ENCODE measurements around the gene ATP8A2.

The ATP8A2 gene

GRCh38 chr13:25598421-25598820 lies 226.6 kb downstream of the ATP8A2 start:
- Histone ChIP-seq H3K9me2 (replicated peaks; ENCODE audit: insufficient read depth, low read length) (no peaks in the 10 kb centered on the region), H4K20me1 (ENCODE audit: insufficient read depth, low read length) (no peaks in the 10 kb centered on the region), H3K36me3 (replicated peaks; ENCODE audit: insufficient read depth, low read length) (no peaks in the 10 kb centered on the region), H3K27ac (ENCODE audit: low read length) (no peak overlapping the region), H3K27me3 (replicated peaks; ENCODE audit: insufficient read depth, low read length) (no peaks in the 10 kb centered on the region), H3K9ac (ENCODE audit: low read length) (no peak overlapping the region), H3K9me3 (replicated peaks; ENCODE audit: insufficient read depth, low read length) (no peaks in the 10 kb centered on the region), H2AFZ (ENCODE audit: low read length) (no peak overlapping the region), H3K4me1 (ENCODE audit: low read length) (no peaks in the 10 kb centered on the region), H3K79me2 (ENCODE audit: low read length) (no peaks in the 10 kb centered on the region), H3K4me3 (ENCODE audit: low read length) (no peak overlapping the region), H3F3A (ENCODE audit: insufficient read depth, low read length) (no peaks in the 10 kb centered on the region), H3K4me2 (ENCODE audit: low read depth, low read length) (no peak overlapping the region)
- DNase-seq = no peak
- TF ChIP-seq, protein P1, sequence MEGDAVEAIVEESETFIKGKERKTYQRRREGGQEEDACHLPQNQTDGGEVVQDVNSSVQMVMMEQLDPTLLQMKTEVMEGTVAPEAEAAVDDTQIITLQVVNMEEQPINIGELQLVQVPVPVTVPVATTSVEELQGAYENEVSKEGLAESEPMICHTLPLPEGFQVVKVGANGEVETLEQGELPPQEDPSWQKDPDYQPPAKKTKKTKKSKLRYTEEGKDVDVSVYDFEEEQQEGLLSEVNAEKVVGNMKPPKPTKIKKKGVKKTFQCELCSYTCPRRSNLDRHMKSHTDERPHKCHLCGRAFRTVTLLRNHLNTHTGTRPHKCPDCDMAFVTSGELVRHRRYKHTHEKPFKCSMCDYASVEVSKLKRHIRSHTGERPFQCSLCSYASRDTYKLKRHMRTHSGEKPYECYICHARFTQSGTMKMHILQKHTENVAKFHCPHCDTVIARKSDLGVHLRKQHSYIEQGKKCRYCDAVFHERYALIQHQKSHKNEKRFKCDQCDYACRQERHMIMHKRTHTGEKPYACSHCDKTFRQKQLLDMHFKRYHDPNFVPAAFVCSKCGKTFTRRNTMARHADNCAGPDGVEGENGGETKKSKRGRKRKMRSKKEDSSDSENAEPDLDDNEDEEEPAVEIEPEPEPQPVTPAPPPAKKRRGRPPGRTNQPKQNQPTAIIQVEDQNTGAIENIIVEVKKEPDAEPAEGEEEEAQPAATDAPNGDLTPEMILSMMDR (IDR thresholded peaks at IDR 0.05; ENCODE audit: low read length) = no peak
- TF ChIP-seq EZH2phosphoT487 (IDR thresholded peaks at IDR 0.05; ENCODE audit: low read length) (no peak), EZH2 (optimal IDR thresholded peaks at IDR 0.05; ENCODE audit: low read depth, low read length) (no peak)

DNA sequence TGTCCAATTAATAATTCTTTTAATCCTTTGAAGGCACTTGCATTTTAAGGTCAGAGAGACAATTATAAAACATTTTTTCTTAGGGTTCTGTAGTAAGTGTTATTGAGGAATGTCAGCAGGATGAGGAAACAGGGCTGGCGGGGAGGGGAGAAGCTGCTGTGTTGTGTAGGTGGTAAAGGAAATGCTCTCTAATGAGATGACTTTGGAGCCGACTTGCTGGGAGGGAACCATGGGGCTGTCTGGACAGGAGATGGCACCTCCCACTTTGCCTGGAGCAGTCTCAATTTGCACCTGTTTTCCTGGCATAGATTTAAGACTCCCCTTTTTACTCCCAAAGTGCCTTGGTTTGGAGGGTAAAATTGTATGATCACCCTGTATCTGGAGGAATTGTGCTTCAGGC lies 230.4 kb downstream of the ATP8A2 start:
- H3K79me2 ChIP-seq (ENCODE audit: low read length) = no peaks in the 10 kb centered on the region
- no peak for TF ChIP-seq EZH2 (optimal IDR thresholded peaks at IDR 0.05; ENCODE audit: low read depth, low read length)
- TF ChIP-seq, protein P1 (IDR thresholded peaks at IDR 0.05; ENCODE audit: low read length) = no peak
- no peak for TF ChIP-seq EZH2phosphoT487 (IDR thresholded peaks at IDR 0.05; ENCODE audit: low read length)
- DNase-seq = no peak

DNA sequence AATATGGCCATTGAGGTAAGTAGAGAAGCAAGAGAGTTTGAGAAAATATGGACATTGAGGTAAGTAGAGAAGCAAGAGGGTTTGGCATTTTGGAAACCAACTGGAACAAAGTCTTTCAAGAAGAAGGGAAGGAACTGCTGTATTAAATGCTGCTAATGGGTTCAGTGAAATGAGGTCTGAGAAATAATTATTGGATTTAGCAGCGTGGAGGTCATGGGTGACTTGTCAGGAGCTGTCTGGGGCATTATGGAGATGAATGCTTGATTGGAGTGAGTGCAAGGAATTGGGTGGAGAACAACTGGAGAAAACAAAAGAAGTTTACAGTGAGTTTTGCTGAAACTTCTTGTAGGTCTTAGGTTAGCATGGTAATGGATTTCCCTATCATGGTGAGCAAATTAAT lies 232.3 kb downstream of the ATP8A2 start:
- H2AFZ ChIP-seq (ENCODE audit: low read length) = no peak overlapping the region
- H4K20me1 ChIP-seq (ENCODE audit: insufficient read depth, low read length) = no peaks in the 10 kb centered on the region
- no peaks in the 10 kb centered on the region for H3K9me3 ChIP-seq (replicated peaks; ENCODE audit: insufficient read depth, low read length)
- no peaks in the 10 kb centered on the region for H3F3A ChIP-seq (ENCODE audit: insufficient read depth, low read length)
- H3K4me3 ChIP-seq (ENCODE audit: low read length) = no peak overlapping the region
- H3K9ac ChIP-seq (ENCODE audit: low read length) = no peak overlapping the region
- no peak for DNase-seq
- H3K4me1 ChIP-seq (ENCODE audit: low read length) = no peaks in the 10 kb centered on the region
- H3K36me3 ChIP-seq (replicated peaks; ENCODE audit: insufficient read depth, low read length) = no peaks in the 10 kb centered on the region
- no peaks in the 10 kb centered on the region for H3K27me3 ChIP-seq (replicated peaks; ENCODE audit: insufficient read depth, low read length)
- no peak overlapping the region for H3K4me2 ChIP-seq (ENCODE audit: low read depth, low read length)
- no peaks in the 10 kb centered on the region for H3K9me2 ChIP-seq (replicated peaks; ENCODE audit: insufficient read depth, low read length)
- TF ChIP-seq EZH2phosphoT487 (IDR thresholded peaks at IDR 0.05; ENCODE audit: low read length) = no peak
- no peak for TF ChIP-seq EZH2 (optimal IDR thresholded peaks at IDR 0.05; ENCODE audit: low read depth, low read length)
- TF ChIP-seq, protein P1 (IDR thresholded peaks at IDR 0.05; ENCODE audit: low read length) = no peak
- no peaks in the 10 kb centered on the region for H3K79me2 ChIP-seq (ENCODE audit: low read length)
- no peak overlapping the region for H3K27ac ChIP-seq (ENCODE audit: low read length)

More for the DNA sequence above, 230.4 kb downstream of the ATP8A2 start:
- Histone ChIP-seq H3K4me3 (ENCODE audit: low read length) (no peak overlapping the region), H3K9me2 (replicated peaks; ENCODE audit: insufficient read depth, low read length) (no peaks in the 10 kb centered on the region), H4K20me1 (ENCODE audit: insufficient read depth, low read length) (no peaks in the 10 kb centered on the region), H3K9me3 (replicated peaks; ENCODE audit: insufficient read depth, low read length) (no peaks in the 10 kb centered on the region), H3F3A (ENCODE audit: insufficient read depth, low read length) (no peaks in the 10 kb centered on the region), H2AFZ (ENCODE audit: low read length) (no peak overlapping the region), H3K36me3 (replicated peaks; ENCODE audit: insufficient read depth, low read length) (no peaks in the 10 kb centered on the region), H3K27ac (ENCODE audit: low read length) (no peak overlapping the region), H3K9ac (ENCODE audit: low read length) (no peak overlapping the region), H3K27me3 (replicated peaks; ENCODE audit: insufficient read depth, low read length) (no peaks in the 10 kb centered on the region), H3K4me1 (ENCODE audit: low read length) (no peaks in the 10 kb centered on the region), H3K4me2 (ENCODE audit: low read depth, low read length) (no peak overlapping the region)

Data from MM.1S (cell line).